T-helper 22 cell (primary cell): ENCODE measurements around the gene DYNC1H1.

Source experiments
- DNase-seq: peaks from one replicate; pipeline ENCODE4 v3.0.0-alpha.2; 2020; ENCODE audit warnings: low read depth

Gene DYNC1H1

GRCh38 chr14:101944451-101944850 lies 19.9 kb upstream of the DYNC1H1 start:
- DNase-seq: no peak

DNA sequence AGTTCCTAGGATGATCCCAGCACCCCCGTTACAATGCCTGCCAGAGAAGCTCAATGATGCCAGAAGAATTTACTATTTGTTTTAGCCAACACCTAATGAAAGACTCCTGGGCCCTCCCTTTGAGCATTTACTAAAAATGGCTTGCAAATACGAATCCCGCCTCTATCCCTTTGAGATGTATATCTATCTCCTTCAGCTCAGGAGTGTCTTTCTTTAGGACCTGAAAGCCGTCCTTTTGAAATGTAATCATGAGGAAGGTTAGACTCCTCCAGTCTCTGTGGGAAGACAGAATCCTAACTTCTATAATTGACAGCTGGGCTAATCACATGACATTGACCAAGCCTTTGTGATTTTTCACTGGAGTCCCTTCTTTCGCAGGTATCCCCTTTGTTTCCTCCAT lies 19.2 kb upstream of the DYNC1H1 start:
- no peak for DNase-seq

DNA sequence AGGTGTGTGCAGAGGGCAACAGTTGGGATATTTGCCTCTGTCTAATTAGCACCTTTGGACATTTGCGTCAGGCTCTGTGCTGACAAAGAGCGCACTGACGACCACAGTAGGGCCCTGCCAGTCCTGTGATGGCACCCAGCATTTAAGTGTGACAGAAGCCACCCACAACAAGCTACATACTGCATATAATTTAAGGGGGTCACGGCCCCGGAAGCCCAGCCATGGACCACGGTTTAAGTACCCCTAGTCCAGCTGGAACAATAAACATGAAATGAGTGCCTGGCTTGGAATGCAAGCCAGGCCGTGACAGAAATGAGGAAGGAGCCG lies 16.8 kb upstream of the DYNC1H1 start:
- no peak for DNase-seq

DNA sequence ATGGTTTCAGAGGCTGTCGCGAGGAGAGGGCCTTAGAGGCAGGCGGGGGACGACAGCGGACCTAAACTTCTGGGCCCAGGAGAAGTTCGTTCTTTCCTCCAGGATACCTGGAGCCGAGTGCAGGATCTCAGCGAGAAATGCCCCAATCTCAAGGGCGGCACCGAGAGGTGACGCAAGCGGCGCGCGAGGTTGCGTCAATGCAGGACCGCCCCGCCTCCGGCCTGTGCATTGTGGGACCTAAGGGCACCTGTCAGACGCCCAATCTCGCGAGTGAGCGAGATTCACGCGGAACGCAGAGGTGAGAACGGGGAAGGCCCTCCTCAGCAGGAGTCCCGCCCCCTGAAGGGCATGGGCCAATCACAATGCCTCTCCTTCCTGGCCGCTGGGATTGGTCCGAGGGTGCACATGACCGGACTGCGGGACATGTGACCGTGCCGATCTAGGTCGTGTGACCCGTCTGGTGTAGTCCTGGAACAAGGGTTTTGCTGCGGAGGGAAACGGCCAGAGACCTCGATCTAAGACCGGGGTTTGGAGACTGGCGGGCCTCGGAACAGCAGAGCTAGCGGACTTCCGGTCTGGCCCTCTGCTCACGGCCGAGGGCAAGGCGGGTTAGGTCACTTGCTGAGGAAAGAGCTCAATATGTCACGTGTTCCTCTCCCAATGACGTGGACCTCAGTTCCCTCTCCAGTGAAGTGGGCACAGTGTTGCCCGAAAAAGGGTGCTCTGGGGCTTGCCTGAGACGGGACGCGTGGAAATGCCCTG lies 16.3 kb upstream of the DYNC1H1 start:
- DNase-seq: peak; percentile 100

DNA sequence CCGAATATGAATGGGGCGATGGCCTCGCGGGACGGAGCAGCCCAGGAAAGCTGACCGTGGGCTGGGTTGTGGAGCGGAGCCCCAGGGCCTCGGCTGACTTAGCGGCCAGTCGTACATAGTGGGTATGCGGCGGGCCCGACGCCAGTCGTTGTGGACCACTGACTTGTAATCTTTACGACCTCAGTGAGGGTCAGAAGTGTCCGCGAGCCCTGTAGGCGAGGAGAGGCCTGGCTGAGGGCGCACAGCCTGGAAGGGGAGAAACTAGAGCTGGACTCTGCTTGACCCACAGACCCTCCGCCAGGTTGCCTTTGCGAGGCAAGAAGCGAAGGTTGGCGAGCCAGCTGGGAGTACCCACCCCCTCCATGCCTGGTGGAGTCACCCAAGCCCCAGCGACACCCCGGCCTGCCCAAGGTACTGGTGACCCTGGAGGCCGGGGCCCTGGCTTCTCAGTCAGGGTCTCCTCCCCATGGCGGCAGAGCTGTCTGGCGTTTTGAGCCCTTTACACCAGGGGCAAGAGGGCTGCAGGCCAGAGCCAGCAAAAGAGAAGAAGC lies 15.6 kb upstream of the DYNC1H1 start:
- DNase-seq: no peak

GRCh38 chr14:101950100-101950499 lies 14.3 kb upstream of the DYNC1H1 start:
- DNase-seq: no peak

DNA sequence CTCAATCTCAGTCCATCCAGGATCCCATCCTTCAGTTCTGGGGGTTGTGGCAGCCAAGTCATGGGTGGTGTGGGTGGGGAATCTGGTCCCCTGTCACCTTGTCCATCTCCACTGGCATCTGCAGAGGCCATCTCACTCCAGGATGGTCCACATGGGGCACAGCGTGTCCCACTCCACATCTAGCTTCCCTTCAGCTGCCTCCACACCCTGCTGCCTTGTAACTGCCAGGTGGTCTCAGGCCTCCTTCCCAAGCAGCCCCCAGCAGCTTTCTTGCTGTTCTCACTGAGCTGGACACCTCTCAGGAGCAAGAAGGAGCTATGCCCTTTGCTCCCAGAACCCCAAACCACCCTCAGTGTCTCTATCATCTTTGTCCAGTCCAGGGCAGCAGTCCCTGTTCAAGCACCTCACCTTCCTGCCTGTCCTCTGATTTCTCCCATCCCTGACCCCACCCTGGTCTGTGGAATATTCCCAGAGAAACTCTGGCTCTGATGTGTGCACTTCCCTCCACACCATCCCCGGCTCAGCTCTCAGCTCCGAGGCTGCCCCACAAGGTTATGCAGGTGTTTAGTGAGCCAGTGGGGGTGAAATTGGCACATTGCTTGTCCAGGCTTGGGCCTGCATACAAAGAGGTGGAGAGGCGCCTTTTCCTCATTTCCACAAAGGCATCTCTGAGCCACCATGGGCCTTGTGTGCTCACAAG lies 13.7 kb upstream of the DYNC1H1 start:
- DNase-seq: no peak

GRCh38 chr14:101953151-101953550 lies 11.2 kb upstream of the DYNC1H1 start:
- no peak for DNase-seq

- no peak for DNase-seq
These were observed 9.9 kb upstream of the DYNC1H1 start for GRCh38 chr14:101954501-101954900.

DNA sequence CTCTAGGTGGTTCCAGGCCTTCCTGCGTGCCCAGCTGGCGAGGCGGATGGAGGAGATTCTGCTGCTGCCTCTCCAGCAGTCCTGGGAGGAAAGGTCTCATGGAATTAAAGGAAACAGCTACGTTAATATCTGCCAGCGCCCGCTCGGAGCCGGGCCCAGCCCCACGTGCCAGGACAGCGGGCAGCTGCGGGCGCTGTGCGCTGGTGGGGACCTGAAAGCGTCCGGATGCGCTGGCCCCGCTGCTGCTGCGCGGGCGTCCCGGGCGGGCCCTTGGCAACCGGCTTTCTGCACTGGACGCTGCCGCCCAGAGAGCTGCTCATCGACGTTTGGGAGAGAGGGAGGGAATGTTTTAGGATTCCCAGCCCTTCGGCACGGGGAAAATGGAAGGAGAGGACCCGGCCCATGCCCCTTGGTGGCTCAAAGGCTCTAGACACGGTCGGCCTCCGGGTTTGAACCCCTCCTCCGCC lies 8.6 kb upstream of the DYNC1H1 start:
- DNase-seq: no peak

- DNase-seq: no peak
These were observed 8.0 kb upstream of the DYNC1H1 start for GRCh38 chr14:101956179-101956885.

DNA sequence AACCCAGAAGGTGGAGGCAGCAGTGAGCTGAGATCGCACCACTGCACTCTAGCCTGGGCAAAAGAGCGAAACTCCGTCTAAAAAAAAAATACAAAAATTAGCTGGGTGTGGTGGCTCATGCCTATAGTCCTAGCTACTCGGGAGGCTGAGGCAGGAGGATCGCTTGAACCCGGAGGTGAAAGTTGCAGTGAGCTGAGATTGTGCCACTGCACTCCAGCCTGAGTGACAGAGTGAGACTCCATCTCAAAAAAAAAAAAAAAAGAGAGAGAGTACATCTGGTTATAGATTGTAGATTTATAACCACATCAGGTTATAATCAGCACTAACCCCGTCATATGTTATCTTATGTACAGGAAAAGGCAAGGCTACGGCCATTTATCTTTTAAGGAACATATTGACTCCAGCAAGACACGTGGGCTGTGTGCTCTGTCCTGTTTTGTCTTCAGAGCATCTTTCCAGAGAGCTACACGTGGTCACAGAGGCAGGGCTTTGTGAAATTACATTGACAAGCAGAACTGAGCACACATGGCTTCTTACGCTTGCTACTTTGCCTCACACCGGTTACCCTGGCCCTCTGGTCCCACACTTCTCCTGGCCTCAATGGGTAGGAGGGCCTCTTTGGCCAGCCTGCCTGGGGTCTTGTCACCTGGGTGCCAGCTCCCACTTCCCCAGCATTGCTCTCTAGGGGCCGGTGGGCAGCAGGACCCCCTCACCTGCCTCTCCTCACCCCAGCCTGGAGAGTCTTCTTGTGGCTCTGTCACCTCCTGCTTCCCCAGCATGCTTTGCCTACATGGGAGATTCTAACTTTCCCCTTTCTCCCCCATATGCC lies 6.8 kb upstream of the DYNC1H1 start:
- DNase-seq: no peak

GRCh38 chr14:101958418-101959180 lies 5.8 kb upstream of the DYNC1H1 start:
- DNase-seq: no peak

GRCh38 chr14:101959277-101959676 lies 5.1 kb upstream of the DYNC1H1 start:
- DNase-seq: no peak

DNA sequence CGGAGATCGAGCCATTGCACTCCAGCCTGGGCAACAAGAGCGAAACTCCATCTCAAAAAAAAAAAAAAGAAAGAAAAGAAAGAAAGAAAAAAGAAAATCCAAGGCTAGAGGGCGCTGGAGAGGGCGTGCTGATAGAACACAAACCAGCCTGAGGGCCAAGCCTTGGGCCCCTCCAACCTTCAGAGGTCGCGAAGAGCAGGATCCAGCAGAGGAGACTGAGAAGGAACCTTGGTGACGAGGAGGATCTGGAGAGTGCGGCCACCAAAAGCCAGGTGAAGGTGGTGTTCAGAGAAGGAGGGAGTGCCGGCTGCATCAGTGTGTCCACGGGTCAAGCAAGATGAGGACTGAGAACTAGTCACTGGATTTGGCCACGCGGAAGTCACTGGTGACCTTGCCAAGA lies 4.1 kb upstream of the DYNC1H1 start:
- no peak for DNase-seq

DNA sequence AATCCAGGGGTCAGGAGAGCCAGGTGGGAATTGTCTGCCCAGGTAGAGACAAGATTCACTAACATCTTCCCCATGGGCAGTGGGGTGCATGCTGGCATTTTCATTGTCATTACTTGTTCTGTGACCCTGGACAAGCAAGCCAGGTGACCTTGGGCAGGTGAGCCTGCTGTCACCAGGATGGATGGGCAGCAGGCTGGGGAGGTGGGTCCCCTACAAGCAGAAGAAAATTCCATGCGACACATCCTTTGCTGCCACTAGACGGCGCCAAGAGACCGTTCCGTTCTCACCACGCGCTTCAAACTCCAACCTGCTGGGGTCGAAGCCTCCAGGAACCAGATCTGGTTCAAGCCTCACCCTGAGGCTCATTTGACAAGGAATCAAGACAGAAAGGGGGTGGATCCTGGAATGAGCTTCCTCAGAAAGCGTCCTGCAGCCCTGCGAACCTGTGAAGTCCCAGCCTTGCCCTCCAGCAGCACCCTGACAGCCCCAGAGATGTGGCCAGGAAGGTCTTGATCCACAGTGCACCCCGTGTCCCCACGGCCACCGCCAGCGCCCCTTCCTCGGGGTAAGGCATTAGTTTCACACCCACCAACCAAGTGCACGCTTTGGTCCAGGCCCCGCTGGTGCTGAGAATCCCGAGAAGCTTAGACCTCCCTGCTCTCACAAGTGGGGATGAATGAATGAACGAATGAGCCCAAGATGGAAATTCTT lies 3.2 kb upstream of the DYNC1H1 start:
- DNase-seq: peak; percentile 36

DNA sequence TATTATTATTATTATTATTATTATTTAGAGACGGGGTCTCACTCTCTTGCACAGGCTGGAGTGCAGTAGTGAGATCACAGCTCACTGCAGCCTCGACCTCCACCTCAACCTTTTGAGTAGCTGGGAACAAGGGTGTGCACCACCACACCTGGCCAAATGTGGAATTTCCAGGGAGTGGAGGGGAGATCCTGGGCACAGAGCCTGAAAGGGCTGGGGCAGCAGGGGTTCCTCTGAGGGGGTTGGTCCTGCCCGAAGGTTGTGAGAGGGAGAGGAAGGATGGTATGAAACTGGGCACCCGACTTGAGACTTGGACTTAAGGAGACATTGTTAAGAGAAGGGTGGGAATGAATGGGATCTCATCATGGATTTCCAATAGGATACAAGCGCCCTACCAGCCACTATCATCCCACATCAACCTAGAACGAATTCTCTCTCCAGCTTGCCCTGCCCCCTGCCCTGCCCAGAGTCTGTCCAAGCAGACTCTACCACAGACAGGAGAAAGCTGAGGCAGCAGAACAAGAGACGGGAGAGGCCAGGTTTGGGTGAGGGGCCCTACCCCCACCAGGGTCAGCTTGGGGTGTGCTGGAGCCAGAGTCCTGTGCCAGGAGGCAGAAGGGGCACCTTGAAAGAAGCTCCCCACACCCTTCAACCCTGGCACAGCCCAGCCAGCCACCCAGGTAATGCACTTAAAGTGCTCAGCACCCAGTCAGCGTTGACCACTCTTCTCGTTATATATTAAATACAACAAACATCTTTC lies 2.4 kb upstream of the DYNC1H1 start:
- DNase-seq: no peak

GRCh38 chr14:101962503-101962874 lies 1.9 kb upstream of the DYNC1H1 start:
- DNase-seq: no peak

- DNase-seq: no peak
These were observed 1.3 kb upstream of the DYNC1H1 start for GRCh38 chr14:101963052-101963451.
